IPS DF 19.7 (cell line): Measurements from ENCODE around the gene ZMIZ1.

Experiments
- DNase-seq: peaks from one replicate; pipeline ENCODE4 v3.0.0-alpha.2; 2013; ENCODE audit warnings: low read depth, low spot score

The ZMIZ1 gene

GRCh38 chr10:79063661-79064492 lies 4.9 kb upstream of the ZMIZ1 start:
- no peak for DNase-seq

- no peak for DNase-seq
Observed at GRCh38 chr10:79065091-79065551, 3.6 kb upstream of the ZMIZ1 start.

- no peak for DNase-seq
Observed at GRCh38 chr10:79065853-79066252, 2.9 kb upstream of the ZMIZ1 start.

- DNase-seq, result no peak
Observed at GRCh38 chr10:79066411-79067240, 2.1 kb upstream of the ZMIZ1 start.

GRCh38 chr10:79067241-79068202 lies 1.2 kb upstream of the ZMIZ1 start:
- DNase-seq, result peak; percentile 82

GRCh38 chr10:79068203-79068561 lies 584 bp upstream of the ZMIZ1 start:
- no peak for DNase-seq

GRCh38 chr10:79069325-79070080 lies 737 bp downstream of the ZMIZ1 start:
- DNase-seq, result no peak

GRCh38 chr10:79070081-79070605 lies 1.4 kb downstream of the ZMIZ1 start:
- no peak for DNase-seq

- no peak for DNase-seq
Observed at GRCh38 chr10:79070606-79071395, 2.0 kb downstream of the ZMIZ1 start.

- no peak for DNase-seq
Observed at GRCh38 chr10:79071396-79071923, 2.7 kb downstream of the ZMIZ1 start.

GRCh38 chr10:79072041-79072441 lies 3.3 kb downstream of the ZMIZ1 start:
- DNase-seq, result no peak

GRCh38 chr10:79072994-79073645 lies 4.4 kb downstream of the ZMIZ1 start:
- no peak for DNase-seq

- no peak for DNase-seq
Observed at GRCh38 chr10:79073784-79074432, 5.1 kb downstream of the ZMIZ1 start.

GRCh38 chr10:79074732-79075131 lies 6.0 kb downstream of the ZMIZ1 start:
- no peak for DNase-seq

- no peak for DNase-seq
Observed at GRCh38 chr10:79075418-79075817, 6.7 kb downstream of the ZMIZ1 start.

- no peak for DNase-seq
Observed at GRCh38 chr10:79077488-79078173, 8.9 kb downstream of the ZMIZ1 start.

- DNase-seq, result no peak
Observed at GRCh38 chr10:79078367-79079053, 9.7 kb downstream of the ZMIZ1 start.
